Lung (tissue), 12 donors: ENCODE measurements around the gene NR5A2. TPM values are rescaled to one million over a fixed set of nuclear protein-coding genes. Genes with fewer than 3 reads are reported as not detected.

Experiments
- ATAC-seq: fragments of 200-7000 bp; cut with Tn5 transposase; one replicate; pipeline ENCODE4 v1.9.1; 2020; ENCODE audit warnings: moderate number of reproducible peaks; ENCODE audit not compliant: insufficient read depth, low FRiP score
- DNase-seq, 3 donors: peaks; one replicate each; pipeline ENCODE4 v3.0.0-alpha.2; 2013 to 2017
- H3K27ac ChIP-seq, 2 donors: one replicate each; pipeline ENCODE4 v1.5.1; 2013; ENCODE audit warnings: mild to moderate bottlenecking in 2 of 2, moderate library complexity in 2 of 2, control low read depth in 1 of 2, inconsistent platforms in 1 of 2, low read depth in 1 of 2, low read length in 1 of 2
- H3K27me3 ChIP-seq, 3 donors: one replicate each; pipeline ENCODE4 v1.5.1; 2013; ENCODE audit warnings: low read length in 2 of 3; ENCODE audit not compliant: control insufficient read depth in 3 of 3, insufficient read depth in 3 of 3
- H3K36me3 ChIP-seq, 4 donors: one replicate each; pipeline ENCODE4 v1.5.1; 2013; ENCODE audit warnings: low read length in 4 of 4, mild to moderate bottlenecking in 1 of 4, moderate library complexity in 1 of 4; ENCODE audit not compliant: control insufficient read depth in 4 of 4, insufficient read depth in 4 of 4
- H3K4me1 ChIP-seq, 5 donors: one replicate each; pipeline ENCODE4 v1.5.1; 2013; ENCODE audit warnings: low read length in 5 of 5, mild to moderate bottlenecking in 2 of 5, moderate library complexity in 1 of 5; ENCODE audit not compliant: control insufficient read depth in 5 of 5, insufficient read depth in 5 of 5
- H3K4me3 ChIP-seq: one replicate; pipeline ENCODE4 v1.5.1; 2013; ENCODE audit warnings: mild to moderate bottlenecking, control low read depth, moderate library complexity
- H3K9ac ChIP-seq, 2 donors: one replicate each; pipeline ENCODE4 v1.5.1; 2013; ENCODE audit warnings: low read length in 2 of 2, control low read depth in 1 of 2; ENCODE audit not compliant: insufficient read depth in 1 of 2
- H3K9me3 ChIP-seq, 4 donors: one replicate each; pipeline ENCODE4 v1.5.1; 2013; ENCODE audit warnings: low read length in 3 of 4, mild to moderate bottlenecking in 1 of 4, moderate library complexity in 1 of 4; ENCODE audit not compliant: control insufficient read depth in 4 of 4, insufficient read depth in 3 of 4
- WGBS, 2 donors: extraction: QIAGEN DNeasy Blood & Tissue Kit; methylation state at CpG; one replicate each; pipeline ENCODE4 v1.1.7; 2013; 5-methylcytosine and 5-hydroxymethylcytosine counted together
- polyA plus RNA-seq, 2 donors: library from polyadenylated mRNA; stranded (reverse); fragments of 200-250 nt; gene quantifications; one replicate each; pipeline ENCODE4 v1.2.1, GENCODE V29; 2013
- total RNA-seq, 2 donors: library from RNA; depleted of rRNA in 1 of 2; stranded (reverse); fragments of >200 nt in 1 of 2; gene quantifications; one replicate each; pipeline ENCODE4 v1.2.1, GENCODE V29; 2014 to 2021
- TF ChIP-seq, protein P1 (sequence below): IDR thresholded peaks from 2 replicates; pipeline ENCODE4 v1.5.1; 2012; ENCODE audit warnings: mild to moderate bottlenecking; ENCODE audit errors: control extremely low read depth, extremely low read depth
- donor health status: control.
- donor health status: control.
- donor health status: Bipolar disorder and iron deficiency.
- donor health status: healthy.
- donor health status: DM: yes; HTN: yes; CAD: no.

NR5A2 gene
- total and polyA plus RNA-seq, 4 donors = 1.2 to 8.5 (median 2.6) TPM

DNA sequence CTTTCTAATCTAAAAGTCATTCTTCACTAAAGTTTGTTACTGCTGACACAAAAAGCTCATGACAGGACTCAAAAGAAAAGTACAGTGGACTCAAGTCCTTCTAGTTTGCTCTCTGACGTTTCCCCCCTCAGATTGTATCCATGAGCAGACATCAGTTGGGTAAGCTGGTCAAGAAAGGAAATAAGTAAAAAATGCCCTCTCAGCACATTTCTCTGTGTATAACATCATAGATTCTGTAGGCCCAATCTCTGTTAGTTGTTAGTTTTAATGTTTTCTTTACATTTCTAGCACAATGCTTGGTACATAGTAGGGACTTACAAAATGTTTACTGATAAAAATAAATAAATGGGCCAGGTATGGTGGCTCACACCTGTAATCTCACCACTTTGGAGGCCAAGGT lies 96.8 kb downstream of the NR5A2 start:
- no peak overlapping the region for H3K4me3 ChIP-seq
- ATAC-seq = no peak
- 90 to 97% methylated on average over 1 of the region's 1 CpG for WGBS, 2 donors
- H3K36me3 ChIP-seq = peaks cover 0 to 1% (median 0%) of the 10 kb centered on the region in 4 donors
- DNase-seq = peak in 1 of 3 donors; percentile 13
- H3K27ac ChIP-seq = no peak overlapping the region
- H3K9me3 ChIP-seq = no peaks in the 10 kb centered on the region
- TF ChIP-seq, protein P1, sequence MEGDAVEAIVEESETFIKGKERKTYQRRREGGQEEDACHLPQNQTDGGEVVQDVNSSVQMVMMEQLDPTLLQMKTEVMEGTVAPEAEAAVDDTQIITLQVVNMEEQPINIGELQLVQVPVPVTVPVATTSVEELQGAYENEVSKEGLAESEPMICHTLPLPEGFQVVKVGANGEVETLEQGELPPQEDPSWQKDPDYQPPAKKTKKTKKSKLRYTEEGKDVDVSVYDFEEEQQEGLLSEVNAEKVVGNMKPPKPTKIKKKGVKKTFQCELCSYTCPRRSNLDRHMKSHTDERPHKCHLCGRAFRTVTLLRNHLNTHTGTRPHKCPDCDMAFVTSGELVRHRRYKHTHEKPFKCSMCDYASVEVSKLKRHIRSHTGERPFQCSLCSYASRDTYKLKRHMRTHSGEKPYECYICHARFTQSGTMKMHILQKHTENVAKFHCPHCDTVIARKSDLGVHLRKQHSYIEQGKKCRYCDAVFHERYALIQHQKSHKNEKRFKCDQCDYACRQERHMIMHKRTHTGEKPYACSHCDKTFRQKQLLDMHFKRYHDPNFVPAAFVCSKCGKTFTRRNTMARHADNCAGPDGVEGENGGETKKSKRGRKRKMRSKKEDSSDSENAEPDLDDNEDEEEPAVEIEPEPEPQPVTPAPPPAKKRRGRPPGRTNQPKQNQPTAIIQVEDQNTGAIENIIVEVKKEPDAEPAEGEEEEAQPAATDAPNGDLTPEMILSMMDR = no peak
- H3K27me3 ChIP-seq = no peaks in the 10 kb centered on the region
- peaks cover 0 to 22% (median 5%) of the 10 kb centered on the region in 5 donors for H3K4me1 ChIP-seq
- H3K9ac ChIP-seq = no peak overlapping the region

- ATAC-seq (no peak), DNase-seq (peak in 1 of 3 donors; percentile 51)
- TF ChIP-seq, protein P1 = no peak
These were observed 100.6 kb downstream of the NR5A2 start for GRCh38 chr1:200128081-200128480.

GRCh38 chr1:200128944-200129879 lies 101.7 kb downstream of the NR5A2 start:
- no peaks in the 10 kb centered on the region for H3K9me3 ChIP-seq
- peaks cover 0 to 35% (median 8%) of the 10 kb centered on the region in 5 donors for H3K4me1 ChIP-seq
- peaks cover 0 to 1% (median 0%) of the 10 kb centered on the region in 4 donors for H3K36me3 ChIP-seq
- H3K4me3 ChIP-seq = no peak overlapping the region
- H3K9ac ChIP-seq = no peak overlapping the region
- H3K27me3 ChIP-seq = no peaks in the 10 kb centered on the region
- 18 to 30% methylated on average over 5 of the region's 5 CpGs for WGBS, 2 donors
- TF ChIP-seq, protein P1 = no peak
- ATAC-seq = no peak
- no peak overlapping the region for H3K27ac ChIP-seq
- DNase-seq = peak; percentile 28 to 92 (median 90)

More at GRCh38 chr1:200128081-200128480, 100.6 kb downstream of the NR5A2 start:
- H3K4me3 ChIP-seq = no peak overlapping the region
- peaks cover 0 to 1% (median 0%) of the 10 kb centered on the region in 4 donors for H3K36me3 ChIP-seq
- H3K9me3 ChIP-seq = no peaks in the 10 kb centered on the region
- peaks cover 0 to 35% (median 8%) of the 10 kb centered on the region in 5 donors for H3K4me1 ChIP-seq
- H3K27me3 ChIP-seq = no peaks in the 10 kb centered on the region
- no peak overlapping the region for H3K27ac ChIP-seq
- no peak overlapping the region for H3K9ac ChIP-seq
- WGBS, 2 donors = 87 to 92% methylated on average over 7 of the region's 7 CpGs
